ENCODE measurements around the gene EPRS1.

Gene EPRS1

GRCh38 chr1:220060876-220061275 is 14.6 kb upstream of the EPRS1 start:
- H3K36me3 ChIP-seq (ENCODE audit: control insufficient read depth in 2 of 2, insufficient read depth in 1 of 2, low read length in 2 of 2), result peaks cover 25 to 54% of the 10 kb centered on the region in 2 experiments

DNA sequence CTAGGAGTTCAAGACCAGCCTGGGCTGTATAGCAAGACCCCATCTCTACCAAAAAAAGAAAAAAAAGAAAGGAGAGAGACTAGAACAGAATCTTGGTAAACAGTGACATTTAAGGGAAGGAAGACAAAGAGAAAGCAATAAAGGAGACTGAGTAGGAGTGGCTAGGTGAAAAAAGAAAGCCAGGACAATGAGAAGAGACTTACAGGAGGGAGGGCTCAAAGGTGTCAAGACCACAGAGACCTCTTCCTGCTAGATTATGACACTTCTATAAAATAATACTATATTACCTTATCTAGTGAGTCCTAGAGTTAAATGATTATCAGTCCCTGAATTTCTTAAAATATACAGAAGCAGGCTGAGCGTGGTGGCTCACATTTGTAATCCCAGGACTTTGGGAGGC is 10.1 kb upstream of the EPRS1 start:
- no peak overlapping the region for H3K4me3 ChIP-seq (ENCODE audit: low read depth, low read length)
- H3K9me3 ChIP-seq (ENCODE audit: control insufficient read depth, insufficient read depth, low read depth, low read length), result no peaks in the 10 kb centered on the region
- TF ChIP-seq AEBP2 (tag by site-specific recombination; IDR thresholded peaks at IDR 0.05; ENCODE audit: borderline replicate concordance) (no peak), ZNF610 (tag by site-specific recombination; IDR thresholded peaks at IDR 0.05; ENCODE audit: borderline replicate concordance) (no peak), KLF8 (tag by site-specific recombination; IDR thresholded peaks at IDR 0.05) (no peak), YY2 (tag by site-specific recombination; IDR thresholded peaks at IDR 0.05) (no peak), ZNF23 (tag by site-specific recombination; IDR thresholded peaks at IDR 0.05; ENCODE audit: borderline replicate concordance) (no peak), GFI1B (tag by site-specific recombination; IDR thresholded peaks at IDR 0.05) (no peak), KLF7 (tag by site-specific recombination; IDR thresholded peaks at IDR 0.05; ENCODE audit: borderline replicate concordance) (no peak), ZNF16 (tag by site-specific recombination; IDR thresholded peaks at IDR 0.05; ENCODE audit: low read depth) (no peak), OVOL3 (tag by site-specific recombination; IDR thresholded peaks at IDR 0.05) (no peak)
- TF ChIP-seq, protein P1, sequence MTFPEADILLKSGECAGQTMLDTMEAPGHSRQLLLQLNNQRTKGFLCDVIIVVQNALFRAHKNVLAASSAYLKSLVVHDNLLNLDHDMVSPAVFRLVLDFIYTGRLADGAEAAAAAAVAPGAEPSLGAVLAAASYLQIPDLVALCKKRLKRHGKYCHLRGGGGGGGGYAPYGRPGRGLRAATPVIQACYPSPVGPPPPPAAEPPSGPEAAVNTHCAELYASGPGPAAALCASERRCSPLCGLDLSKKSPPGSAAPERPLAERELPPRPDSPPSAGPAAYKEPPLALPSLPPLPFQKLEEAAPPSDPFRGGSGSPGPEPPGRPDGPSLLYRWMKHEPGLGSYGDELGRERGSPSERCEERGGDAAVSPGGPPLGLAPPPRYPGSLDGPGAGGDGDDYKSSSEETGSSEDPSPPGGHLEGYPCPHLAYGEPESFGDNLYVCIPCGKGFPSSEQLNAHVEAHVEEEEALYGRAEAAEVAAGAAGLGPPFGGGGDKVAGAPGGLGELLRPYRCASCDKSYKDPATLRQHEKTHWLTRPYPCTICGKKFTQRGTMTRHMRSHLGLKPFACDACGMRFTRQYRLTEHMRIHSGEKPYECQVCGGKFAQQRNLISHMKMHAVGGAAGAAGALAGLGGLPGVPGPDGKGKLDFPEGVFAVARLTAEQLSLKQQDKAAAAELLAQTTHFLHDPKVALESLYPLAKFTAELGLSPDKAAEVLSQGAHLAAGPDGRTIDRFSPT (tag by site-specific recombination; IDR thresholded peaks at IDR 0.05), result no peak
- peaks cover 18 to 20% of the 10 kb centered on the region in 2 experiments for H3K36me3 ChIP-seq (ENCODE audit: control insufficient read depth in 2 of 2, insufficient read depth in 1 of 2, low read length in 2 of 2)
- no peaks in the 10 kb centered on the region for H3K4me1 ChIP-seq (ENCODE audit: control insufficient read depth, insufficient read depth, low read length)
- CTCF ChIA-PET, result no interaction called here
- no peak overlapping the region for H3K27ac ChIP-seq (ENCODE audit: extremely low read depth, low read depth, low read length)
- POLR2A ChIA-PET, result no interaction called here

More at GRCh38 chr1:220060876-220061275, 14.6 kb upstream of the EPRS1 start:
- Histone ChIP-seq H3K27ac (ENCODE audit: extremely low read depth, low read depth, low read length) (no peak overlapping the region), H3K4me1 (ENCODE audit: control insufficient read depth, insufficient read depth, low read length) (no peaks in the 10 kb centered on the region), H3K9me3 (ENCODE audit: control insufficient read depth, insufficient read depth, low read depth, low read length) (no peaks in the 10 kb centered on the region), H3K4me3 (ENCODE audit: low read depth, low read length) (no peak overlapping the region)
- ChIA-PET POLR2A (no interaction called here), CTCF (no interaction called here)
- TF ChIP-seq ZNF660 (tag by site-specific recombination; IDR thresholded peaks at IDR 0.05) (no peak), ZNF174 (tag by site-specific recombination; IDR thresholded peaks at IDR 0.05) (no peak), ZNF701 (tag by site-specific recombination; IDR thresholded peaks at IDR 0.05) (no peak), ZNF394 (tag by site-specific recombination; IDR thresholded peaks at IDR 0.05; ENCODE audit: borderline replicate concordance) (no peak), ZNF248 (tag by site-specific recombination; IDR thresholded peaks at IDR 0.05) (no peak), ZNF214 (tag by site-specific recombination; IDR thresholded peaks at IDR 0.05; ENCODE audit: borderline replicate concordance) (no peak), ZNF121 (tag by site-specific recombination; IDR thresholded peaks at IDR 0.05) (no peak), ZNF114 (tag by site-specific recombination; IDR thresholded peaks at IDR 0.05) (no peak), ZNF843 (tag by site-specific recombination; IDR thresholded peaks at IDR 0.05) (no peak), ZBTB26 (tag by site-specific recombination; optimal IDR thresholded peaks at IDR 0.05) (no peak), ZNF558 (tag by site-specific recombination; IDR thresholded peaks at IDR 0.05) (no peak), ZNF350 (tag by site-specific recombination; IDR thresholded peaks at IDR 0.05) (no peak), GFI1B (tag by site-specific recombination; IDR thresholded peaks at IDR 0.05) (no peak), ZNF366 (tag by site-specific recombination; conservative IDR thresholded peaks at IDR 0.05) (no peak), ZNF48 (tag by site-specific recombination; IDR thresholded peaks at IDR 0.05) (no peak), ZBTB11 (tag by site-specific recombination; conservative IDR thresholded peaks at IDR 0.05; ENCODE audit: low read depth) (no peak), ZNF24 (tag by site-specific recombination; IDR thresholded peaks at IDR 0.05) (no peak), ZNF776 (tag by site-specific recombination; IDR thresholded peaks at IDR 0.05; ENCODE audit: borderline replicate concordance) (no peak), ZNF223 (tag by site-specific recombination; IDR thresholded peaks at IDR 0.05) (no peak)
- TF ChIP-seq, protein P1 (tag by site-specific recombination; IDR thresholded peaks at IDR 0.05), result no peak
